Hepatocyte (in vitro differentiated cells): ENCODE measurements around the gene PRR14L.

Source experiments
- EZH2phosphoT487 ChIP-seq: fragments of 200-600 bp; sonication (generic); IDR thresholded peaks from one replicate; pipeline ENCODE4 v1.6.1; 2018; ENCODE audit warnings: antibody characterized with exemption, mild to moderate bottlenecking, low read depth, moderate library complexity; ENCODE audit not compliant: unreplicated experiment, severe bottlenecking
- TF ChIP-seq, protein P1 (sequence below): fragments of 200-600 bp; sonication (generic); IDR thresholded peaks from 2 replicates; pipeline ENCODE4 v1.5.1; 2016; ENCODE audit warnings: antibody characterized with exemption, mild to moderate bottlenecking; ENCODE audit not compliant: poor library complexity

DNA sequence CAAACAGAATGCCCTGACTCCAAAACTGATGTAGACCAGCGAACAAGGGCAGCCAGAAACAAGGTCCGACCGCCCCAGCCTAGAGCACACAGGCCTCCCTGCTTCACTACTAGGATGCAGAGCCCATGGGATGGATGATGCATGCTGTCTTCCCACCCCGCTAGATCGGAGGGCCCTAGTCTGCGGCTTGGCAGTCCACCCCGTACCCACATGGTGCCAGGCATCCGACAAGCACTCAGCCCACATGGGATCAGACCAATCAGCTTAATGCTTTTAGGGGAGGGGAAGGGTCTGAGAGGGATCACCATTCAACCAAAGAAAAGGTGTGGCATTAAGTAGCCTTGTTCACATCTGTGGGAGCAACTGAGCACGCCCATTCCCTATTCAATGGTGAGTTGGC is 118.5 kb downstream of the PRR14L start:
- TF ChIP-seq, protein P1, sequence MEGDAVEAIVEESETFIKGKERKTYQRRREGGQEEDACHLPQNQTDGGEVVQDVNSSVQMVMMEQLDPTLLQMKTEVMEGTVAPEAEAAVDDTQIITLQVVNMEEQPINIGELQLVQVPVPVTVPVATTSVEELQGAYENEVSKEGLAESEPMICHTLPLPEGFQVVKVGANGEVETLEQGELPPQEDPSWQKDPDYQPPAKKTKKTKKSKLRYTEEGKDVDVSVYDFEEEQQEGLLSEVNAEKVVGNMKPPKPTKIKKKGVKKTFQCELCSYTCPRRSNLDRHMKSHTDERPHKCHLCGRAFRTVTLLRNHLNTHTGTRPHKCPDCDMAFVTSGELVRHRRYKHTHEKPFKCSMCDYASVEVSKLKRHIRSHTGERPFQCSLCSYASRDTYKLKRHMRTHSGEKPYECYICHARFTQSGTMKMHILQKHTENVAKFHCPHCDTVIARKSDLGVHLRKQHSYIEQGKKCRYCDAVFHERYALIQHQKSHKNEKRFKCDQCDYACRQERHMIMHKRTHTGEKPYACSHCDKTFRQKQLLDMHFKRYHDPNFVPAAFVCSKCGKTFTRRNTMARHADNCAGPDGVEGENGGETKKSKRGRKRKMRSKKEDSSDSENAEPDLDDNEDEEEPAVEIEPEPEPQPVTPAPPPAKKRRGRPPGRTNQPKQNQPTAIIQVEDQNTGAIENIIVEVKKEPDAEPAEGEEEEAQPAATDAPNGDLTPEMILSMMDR: no peak
- no peak for TF ChIP-seq EZH2phosphoT487
